Pancreas (tissue), 10 donors: ENCODE results near the gene ZBTB16. TPM values are rescaled to one million over a fixed set of nuclear protein-coding genes. Genes with fewer than 3 reads are reported as not detected.

Experiments
- ATAC-seq, 4 donors: fragments of 200-7000 bp; cut with Tn5 transposase; one replicate each; pipeline versions ENCODE4 v1.8.0 to v1.9.1; 2020; ENCODE audit warnings: mild to moderate bottlenecking in 4 of 4, moderate library complexity in 4 of 4
- DNase-seq, 6 donors: peaks; one replicate each; pipeline ENCODE4 v3.0.0-alpha.2; 2020
- FAIRE-seq: peaks from 2 replicates; lab custom pipeline; 2012; peaks lifted over from hg19 to GRCh38; lab: Jason Lieb, UNC
- H3K27ac ChIP-seq, 4 donors: fragments of 200-600 bp; sonication (generic); 1 replicate in 3 of 4; 2 replicates in 1 of 4; pipeline versions ENCODE4 v1.5.0 to v1.8.0; 2020
- H3K27me3 ChIP-seq, 4 donors: fragments of 200-600 bp; one replicate each; pipeline ENCODE4 v1.8.0; 2021
- H3K36me3 ChIP-seq, 3 donors: fragments of 200-600 bp; sonication (generic) in 1 of 3; one replicate each; pipeline versions ENCODE4 v1.5.0 to v1.8.0; 2020 to 2021
- H3K4me1 ChIP-seq, 3 donors: fragments of 200-600 bp; one replicate each; pipeline ENCODE4 v1.8.0; 2021
- H3K4me3 ChIP-seq, 4 donors: fragments of 200-600 bp; sonication (generic) in 2 of 4; one replicate each; pipeline versions ENCODE4 v1.5.0 to v1.8.0; 2020 to 2021
- H3K9me3 ChIP-seq, 4 donors: fragments of 200-600 bp; one replicate each; pipeline ENCODE4 v1.8.0; 2021
- CTCF ChIP-seq, 4 donors: fragments of 200-600 bp; sonication (generic) in 3 of 4; IDR thresholded peaks; one replicate each; pipeline versions ENCODE4 v1.5.0 to v1.8.0; 2021; ENCODE audit warnings: antibody characterized with exemption in 4 of 4
- WGBS, 2 donors: extraction: QIAGEN DNeasy Blood & Tissue Kit; methylation state at CpG; one replicate each; pipeline ENCODE4 v1.1.7; 2013; 5-methylcytosine and 5-hydroxymethylcytosine counted together
- intact Hi-C, 3 donors: fragments of 100-400 bp; cut with DNase I; formaldehyde crosslinking; loops; one replicate each; pipeline versions ENCODE4 v1.11.1 to v1.14.2; 2022
- polyA plus RNA-seq, 2 donors: library from polyadenylated mRNA; stranded (reverse); fragments of 200-250 nt; gene quantifications; one replicate each; pipeline ENCODE4 v1.2.3, GENCODE V29; 2013
- total RNA-seq, 6 donors: library from RNA; stranded (reverse); fragmentation: NEBNext Ultra II Directional in 4 of 6; extraction: Animal tissue kit (Norgen Biotek cat#: 25700) in 4 of 6; gene quantifications; one replicate each; pipeline versions ENCODE4 v1.2.1 to v1.2.4, GENCODE V29; 2021 to 2023
- donor health status: healthy with polysubstance abuse.
- donor health status: DM: no; HTN: no; CAD: no; lungs with moderate emphysema.
- donor health status: DM: no; HTN: no; CAD: no.
- donor health status: control.
- donor health status: control.
- donor health status: Bipolar disorder and iron deficiency.
- donor health status: DM: yes; HTN: yes; CAD: no.
- donor health status: DM: no; HTN: no; CAD: no.
- donor health status: DM: no; HTN: no; CAD: no.
- donor health status: DM: yes; HTN: yes; CAD: no.

The ZBTB16 gene
- total and polyA plus RNA-seq, 8 donors: 8.1 to 76.4 (median 42.3) TPM

GRCh38 chr11:114159802-114160632 lies 100.5 kb downstream of the ZBTB16 start:
- H3K27ac ChIP-seq: peak overlapping the region; percentile 85 to 94 (median 89)
- ATAC-seq: peak; percentile 76 to 92 (median 81)
- TF ChIP-seq CTCF (IDR thresholded peaks at IDR 0.05): no peak
- no peaks in the 10 kb centered on the region for H3K27me3 ChIP-seq
- DNase-seq: peak; percentile 97 to 100 (median 100)
- peaks cover 56 to 69% (median 66%) of the 10 kb centered on the region in 3 donors for H3K4me1 ChIP-seq
- peaks cover 0 to 25% (median 15%) of the 10 kb centered on the region in 3 donors for H3K36me3 ChIP-seq
- WGBS, 2 donors: 7 to 9% methylated on average over 18 of the region's 18 CpGs
- H3K9me3 ChIP-seq: no peaks in the 10 kb centered on the region
- no peak overlapping the region for H3K4me3 ChIP-seq
- intact Hi-C loops: loop anchor here in 1 of 3 donors (10.0 kb wide), 1 partner anchor 55 kb away; no protein-coding TSS in a partner anchor
- FAIRE-seq: peak; percentile 98

- DNase-seq (no peak), ATAC-seq (no peak), FAIRE-seq (no peak)
- Histone ChIP-seq H3K4me1 (peaks cover 58 to 73% (median 69%) of the 10 kb centered on the region in 3 donors), H3K9me3 (no peaks in the 10 kb centered on the region), H3K27me3 (no peaks in the 10 kb centered on the region), H3K27ac (peak overlapping the region; percentile 85 to 94 (median 89)), H3K36me3 (peaks cover 0 to 25% (median 15%) of the 10 kb centered on the region in 3 donors), H3K4me3 (no peak overlapping the region)
- TF ChIP-seq CTCF (IDR thresholded peaks at IDR 0.05): no peak
- intact Hi-C loops: no loop called here
- 82 to 91% methylated on average over 6 of the region's 6 CpGs for WGBS, 2 donors
Measured at GRCh38 chr11:114160894-114161293, 101.4 kb downstream of the ZBTB16 start.

GRCh38 chr11:114161486-114162250 lies 102.2 kb downstream of the ZBTB16 start:
- no peak for DNase-seq
- intact Hi-C loops: no loop called here
- no peak for FAIRE-seq

GRCh38 chr11:114162719-114163123 lies 103.2 kb downstream of the ZBTB16 start:
- Histone ChIP-seq H3K27ac (peak overlapping the region; percentile 85 to 94 (median 90)), H3K36me3 (peaks cover 0 to 8% (median 0%) of the 10 kb centered on the region in 3 donors), H3K4me1 (peaks cover 69 to 88% (median 84%) of the 10 kb centered on the region in 3 donors), H3K4me3 (peak overlapping the region in 1 of 4 donors; percentile 12), H3K27me3 (no peaks in the 10 kb centered on the region), H3K9me3 (no peaks in the 10 kb centered on the region)
- WGBS, 2 donors: 6 to 8% methylated on average over 12 of the region's 12 CpGs
- FAIRE-seq (peak; percentile 96), DNase-seq (peak in 5 of 6 donors; percentile 87 to 95 (median 90)), ATAC-seq (peak; percentile 66 to 85 (median 72))
- no peak for TF ChIP-seq CTCF (IDR thresholded peaks at IDR 0.05)
- intact Hi-C loops: no loop called here

More at GRCh38 chr11:114161486-114162250, 102.2 kb downstream of the ZBTB16 start:
- WGBS, 2 donors: 89 to 90% methylated on average over 9 of the region's 9 CpGs
- Histone ChIP-seq H3K27me3 (no peaks in the 10 kb centered on the region), H3K27ac (peak overlapping the region; percentile 85 to 94 (median 89)), H3K4me1 (peaks cover 58 to 78% (median 75%) of the 10 kb centered on the region in 3 donors), H3K36me3 (peaks cover 0 to 19% (median 9%) of the 10 kb centered on the region in 3 donors), H3K9me3 (no peaks in the 10 kb centered on the region), H3K4me3 (no peak overlapping the region)
- no peak for TF ChIP-seq CTCF (IDR thresholded peaks at IDR 0.05)
- no peak for ATAC-seq
